Jurkat, Clone E6-1 (cell line): ENCODE results near the gene DUSP9.

ENCODE experiments used
- DNase-seq: peaks from one replicate; pipeline ENCODE4 v3.0.0-alpha.2; 2011; ENCODE audit warnings: low read depth, low spot score
- H3K4me3 ChIP-seq: 2 replicates; pipeline ENCODE4 v1.5.1; 2011; ENCODE audit warnings: mild to moderate bottlenecking, low read length, control low read depth, moderate library complexity

DUSP9 gene

GRCh38 chrX:153644356-153645125, 2.5 kb upstream of the DUSP9 start:
- DNase-seq = no peak
- peak overlapping the region; percentile 13; the same call in 1 of the 2 replicates for H3K4me3 ChIP-seq

GRCh38 chrX:153645151-153645550, 1.9 kb upstream of the DUSP9 start:
- no peak for DNase-seq

GRCh38 chrX:153645921-153646488, 998 bp upstream of the DUSP9 start:
- no peak for DNase-seq
- no peak overlapping the region for H3K4me3 ChIP-seq

More at GRCh38 chrX:153645151-153645550, 1.9 kb upstream of the DUSP9 start:
- no peak overlapping the region for H3K4me3 ChIP-seq

- no peak for DNase-seq
Measured at GRCh38 chrX:153647461-153648357, 706 bp downstream of the DUSP9 start.

GRCh38 chrX:153648358-153649177, 1.6 kb downstream of the DUSP9 start:
- H3K4me3 ChIP-seq = no peak overlapping the region
- no peak for DNase-seq

More at GRCh38 chrX:153647461-153648357, 706 bp downstream of the DUSP9 start:
- H3K4me3 ChIP-seq = no peak overlapping the region

GRCh38 chrX:153649178-153649914, 2.3 kb downstream of the DUSP9 start:
- no peak for DNase-seq
- H3K4me3 ChIP-seq = no peak overlapping the region

GRCh38 chrX:153649915-153650782, 3.1 kb downstream of the DUSP9 start:
- no peak for DNase-seq
- no peak overlapping the region for H3K4me3 ChIP-seq

- no peak overlapping the region for H3K4me3 ChIP-seq
- DNase-seq = no peak
Measured at GRCh38 chrX:153650959-153651358, 4.0 kb downstream of the DUSP9 start.

- DNase-seq = no peak
- H3K4me3 ChIP-seq = no peak overlapping the region
Measured at GRCh38 chrX:153651540-153652079, 4.6 kb downstream of the DUSP9 start.

- no peak for DNase-seq
- no peak overlapping the region for H3K4me3 ChIP-seq
Measured at GRCh38 chrX:153653556-153653955, 6.6 kb downstream of the DUSP9 start.

- no peak overlapping the region for H3K4me3 ChIP-seq
- no peak for DNase-seq
Measured at GRCh38 chrX:153657161-153657560, 10.2 kb downstream of the DUSP9 start.

GRCh38 chrX:153659268-153659667, 12.3 kb downstream of the DUSP9 start:
- H3K4me3 ChIP-seq = no peak overlapping the region

GRCh38 chrX:153662266-153662665, 15.3 kb downstream of the DUSP9 start:
- H3K4me3 ChIP-seq = peak overlapping the region; percentile 13; the same call in 1 of the 2 replicates
- no peak for DNase-seq

More at GRCh38 chrX:153659268-153659667, 12.3 kb downstream of the DUSP9 start:
- no peak for DNase-seq

- no peak for DNase-seq
- H3K4me3 ChIP-seq = no peak overlapping the region
Measured at GRCh38 chrX:153665726-153666306, 18.8 kb downstream of the DUSP9 start.

- no peak for DNase-seq
Measured at GRCh38 chrX:153667281-153667955, 20.4 kb downstream of the DUSP9 start.

GRCh38 chrX:153667956-153668396, 21.0 kb downstream of the DUSP9 start:
- no peak overlapping the region for H3K4me3 ChIP-seq
- peak; percentile 39 for DNase-seq

More at GRCh38 chrX:153667281-153667955, 20.4 kb downstream of the DUSP9 start:
- H3K4me3 ChIP-seq = no peak overlapping the region
